RWPE2 (cell line): ENCODE results near the gene OPTC.

Source experiments
- ATAC-seq: fragments of 200-7000 bp; cut with Tn5 transposase; 3 replicates; pipeline ENCODE4 v1.9.1; 2021; ENCODE audit warnings: low read depth
- DNase-seq: peaks from one replicate; pipeline ENCODE4 v3.0.0-alpha.2; 2020; ENCODE audit warnings: low spot score
- H3K27ac ChIP-seq: fragments of 450-650 bp; 2 replicates; pipeline ENCODE4 v1.5.1; 2017; ENCODE audit warnings: mild to moderate bottlenecking; ENCODE audit not compliant: poor library complexity, severe bottlenecking
- H3K27me3 ChIP-seq: fragments of 250-450 bp; sonication (Bioruptor Pico); 2 replicates; pipeline ENCODE4 v1.5.1; 2021; ENCODE audit warnings: mild to moderate bottlenecking, moderate library complexity; ENCODE audit not compliant: insufficient read depth, poor library complexity, severe bottlenecking
- H3K36me3 ChIP-seq: fragments of 250-450 bp; sonication (Bioruptor Pico); 2 replicates; pipeline ENCODE4 v1.5.1; 2020; ENCODE audit warnings: low read depth, mild to moderate bottlenecking, moderate library complexity
- H3K4me1 ChIP-seq: fragments of 250-450 bp; sonication (Bioruptor Pico); 2 replicates; pipeline ENCODE4 v1.5.1; 2021; ENCODE audit warnings: mild to moderate bottlenecking, moderate library complexity; ENCODE audit not compliant: insufficient read depth, poor library complexity, severe bottlenecking
- H3K4me3 ChIP-seq: fragments of 250-450 bp; sonication (Bioruptor Pico); 2 replicates; pipeline ENCODE4 v1.5.1; 2021; ENCODE audit warnings: mild to moderate bottlenecking, moderate library complexity; ENCODE audit not compliant: severe bottlenecking
- H3K9me3 ChIP-seq: fragments of 250-450 bp; sonication (Bioruptor Pico); 2 replicates; pipeline ENCODE4 v1.5.1; 2021; ENCODE audit warnings: mild to moderate bottlenecking, moderate library complexity; ENCODE audit not compliant: severe bottlenecking
- TF ChIP-seq, protein P1 (sequence below): fragments of 450-650 bp; IDR thresholded peaks from one replicate; pipeline ENCODE4 v1.5.1; 2017; ENCODE audit warnings: mild to moderate bottlenecking, moderate library complexity; ENCODE audit not compliant: poor library complexity, severe bottlenecking

OPTC gene

GRCh38 chr1:203534012-203534411, 40.1 kb downstream of the OPTC start:
- Histone ChIP-seq H3K36me3 (no peaks in the 10 kb centered on the region), H3K4me3 (no peak overlapping the region), H3K4me1 (peaks cover 33% of the 10 kb centered on the region), H3K9me3 (no peaks in the 10 kb centered on the region), H3K27ac (peak overlapping the region; percentile 53), H3K27me3 (no peaks in the 10 kb centered on the region)
- DNase-seq (no peak), ATAC-seq (no peak)
- TF ChIP-seq, protein P1, sequence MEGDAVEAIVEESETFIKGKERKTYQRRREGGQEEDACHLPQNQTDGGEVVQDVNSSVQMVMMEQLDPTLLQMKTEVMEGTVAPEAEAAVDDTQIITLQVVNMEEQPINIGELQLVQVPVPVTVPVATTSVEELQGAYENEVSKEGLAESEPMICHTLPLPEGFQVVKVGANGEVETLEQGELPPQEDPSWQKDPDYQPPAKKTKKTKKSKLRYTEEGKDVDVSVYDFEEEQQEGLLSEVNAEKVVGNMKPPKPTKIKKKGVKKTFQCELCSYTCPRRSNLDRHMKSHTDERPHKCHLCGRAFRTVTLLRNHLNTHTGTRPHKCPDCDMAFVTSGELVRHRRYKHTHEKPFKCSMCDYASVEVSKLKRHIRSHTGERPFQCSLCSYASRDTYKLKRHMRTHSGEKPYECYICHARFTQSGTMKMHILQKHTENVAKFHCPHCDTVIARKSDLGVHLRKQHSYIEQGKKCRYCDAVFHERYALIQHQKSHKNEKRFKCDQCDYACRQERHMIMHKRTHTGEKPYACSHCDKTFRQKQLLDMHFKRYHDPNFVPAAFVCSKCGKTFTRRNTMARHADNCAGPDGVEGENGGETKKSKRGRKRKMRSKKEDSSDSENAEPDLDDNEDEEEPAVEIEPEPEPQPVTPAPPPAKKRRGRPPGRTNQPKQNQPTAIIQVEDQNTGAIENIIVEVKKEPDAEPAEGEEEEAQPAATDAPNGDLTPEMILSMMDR: no peak

DNA sequence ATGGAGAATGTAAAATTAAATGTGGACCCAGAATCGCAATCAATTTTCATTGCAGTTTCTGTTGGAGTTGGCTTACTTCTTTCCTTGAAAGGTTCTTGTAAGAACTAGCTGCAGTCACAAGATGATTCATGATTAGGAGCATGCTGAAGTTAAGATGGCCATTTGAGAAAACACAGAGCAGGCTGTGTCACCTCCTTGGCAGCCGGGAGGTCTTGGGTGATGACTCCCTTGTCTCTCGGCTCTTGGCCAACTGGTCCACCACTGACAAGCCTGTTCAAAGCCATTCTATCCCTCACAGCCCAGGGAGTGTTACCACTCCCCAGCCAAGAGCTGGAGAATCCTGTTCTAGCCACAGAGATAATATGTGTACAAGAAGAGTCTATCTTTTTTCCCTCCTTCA, 40.6 kb downstream of the OPTC start:
- Histone ChIP-seq H3K27ac (peak overlapping the region; percentile 53), H3K4me1 (peaks cover 33% of the 10 kb centered on the region), H3K36me3 (no peaks in the 10 kb centered on the region), H3K9me3 (no peaks in the 10 kb centered on the region), H3K4me3 (no peak overlapping the region), H3K27me3 (no peaks in the 10 kb centered on the region)
- ATAC-seq (peak; percentile 90), DNase-seq (peak; percentile 89)
- TF ChIP-seq, protein P1: no peak

DNA sequence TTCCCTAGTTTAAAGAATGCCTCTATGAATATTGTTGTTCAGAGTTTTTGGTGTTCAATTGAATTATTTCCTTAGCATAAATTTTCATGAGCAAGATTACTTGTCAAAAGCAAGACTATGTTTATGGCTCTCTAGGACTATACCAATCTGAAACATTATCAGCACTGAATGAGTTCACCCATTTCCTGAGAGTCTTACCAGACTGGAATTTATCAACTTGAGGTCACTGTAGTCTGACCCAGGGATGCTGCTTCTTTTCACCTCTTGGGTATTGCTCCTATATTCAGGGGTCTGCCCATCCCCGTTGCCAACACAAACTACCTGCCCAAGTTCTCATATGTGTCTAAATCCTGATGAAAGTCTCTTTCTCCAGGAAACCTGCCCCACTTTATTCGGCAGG, 42.6 kb downstream of the OPTC start:
- peak; percentile 28; the same call in 2 of the 3 replicates for ATAC-seq
- no peaks in the 10 kb centered on the region for H3K9me3 ChIP-seq
- H3K27ac ChIP-seq: peak overlapping the region; percentile 42
- no peaks in the 10 kb centered on the region for H3K27me3 ChIP-seq
- no peaks in the 10 kb centered on the region for H3K36me3 ChIP-seq
- no peak for DNase-seq
- TF ChIP-seq, protein P1: no peak
- peaks cover 33% of the 10 kb centered on the region for H3K4me1 ChIP-seq
- no peak overlapping the region for H3K4me3 ChIP-seq

DNA sequence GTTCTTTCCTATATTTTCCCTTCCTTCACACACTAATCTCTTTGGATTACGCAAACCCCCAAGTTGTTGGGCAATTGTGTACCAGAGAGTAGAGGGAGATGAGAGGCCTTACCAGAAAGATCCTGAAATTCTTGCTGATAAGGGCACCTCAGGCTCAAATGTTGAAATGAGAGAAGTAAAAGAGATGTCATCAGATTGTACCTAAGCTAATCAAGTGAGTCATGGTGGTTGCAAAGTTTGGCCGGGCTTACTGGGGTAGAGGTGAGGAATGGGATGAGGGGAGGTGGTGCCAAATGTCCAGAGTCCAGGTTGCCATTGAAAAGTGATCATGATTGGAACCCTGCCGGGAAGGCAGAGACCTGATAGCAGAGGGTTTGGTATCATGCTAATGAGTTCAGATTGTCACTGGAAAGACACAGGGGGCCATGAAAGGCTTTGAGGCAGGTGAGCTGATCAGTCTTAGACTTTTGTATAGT, 43.1 kb downstream of the OPTC start:
- ATAC-seq: peak; percentile 51

More for the DNA sequence above, 43.1 kb downstream of the OPTC start:
- H3K4me3 ChIP-seq: no peak overlapping the region
- H3K27me3 ChIP-seq: no peaks in the 10 kb centered on the region
- H3K36me3 ChIP-seq: no peaks in the 10 kb centered on the region
- no peak for DNase-seq
- peaks cover 33% of the 10 kb centered on the region for H3K4me1 ChIP-seq
- no peaks in the 10 kb centered on the region for H3K9me3 ChIP-seq
- TF ChIP-seq, protein P1: no peak
- H3K27ac ChIP-seq: peak overlapping the region; percentile 42
